Fibroblast of lung (primary cell): ENCODE results near the gene KRTAP9-4.

Experiments used
- EZH2 ChIP-seq: IDR thresholded peaks from 2 replicates; pipeline ENCODE4 v1.5.1; 2012; ENCODE audit warnings: low read length, control low read depth, mild to moderate bottlenecking; ENCODE audit errors: missing control alignments
- TF ChIP-seq, protein P1 (sequence below), 2 donors: IDR thresholded peaks in 1 of 2; conservative IDR thresholded peaks in 1 of 2; 1 replicate in 1 of 2; 2 replicates in 1 of 2; pipeline ENCODE4 v1.5.1; 2011 to 2012; ENCODE audit warnings: low read length in 2 of 2, control low read depth in 1 of 2, inconsistent platforms in 1 of 2, low read depth in 1 of 2, mild to moderate bottlenecking in 1 of 2

DNA sequence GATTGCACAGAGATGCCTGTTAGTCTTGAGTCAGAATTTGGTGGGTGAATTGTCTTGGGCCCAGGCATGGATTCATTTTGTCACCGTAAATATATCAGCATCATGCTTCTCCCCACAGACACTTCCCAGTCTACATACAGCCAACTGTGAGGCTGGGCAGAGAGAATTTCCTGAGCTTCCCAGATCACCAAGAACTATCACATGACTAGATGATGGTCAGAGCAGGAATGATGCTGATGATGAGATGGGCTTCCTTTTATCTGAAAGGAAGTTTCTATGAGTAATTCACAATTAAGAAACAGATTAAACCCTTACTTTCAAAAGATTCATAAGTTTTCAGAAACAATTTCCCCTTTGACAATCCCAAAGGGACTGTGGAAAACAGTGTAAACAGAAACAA lies 5.4 kb downstream of the KRTAP9-4 start:
- TF ChIP-seq, protein P1, sequence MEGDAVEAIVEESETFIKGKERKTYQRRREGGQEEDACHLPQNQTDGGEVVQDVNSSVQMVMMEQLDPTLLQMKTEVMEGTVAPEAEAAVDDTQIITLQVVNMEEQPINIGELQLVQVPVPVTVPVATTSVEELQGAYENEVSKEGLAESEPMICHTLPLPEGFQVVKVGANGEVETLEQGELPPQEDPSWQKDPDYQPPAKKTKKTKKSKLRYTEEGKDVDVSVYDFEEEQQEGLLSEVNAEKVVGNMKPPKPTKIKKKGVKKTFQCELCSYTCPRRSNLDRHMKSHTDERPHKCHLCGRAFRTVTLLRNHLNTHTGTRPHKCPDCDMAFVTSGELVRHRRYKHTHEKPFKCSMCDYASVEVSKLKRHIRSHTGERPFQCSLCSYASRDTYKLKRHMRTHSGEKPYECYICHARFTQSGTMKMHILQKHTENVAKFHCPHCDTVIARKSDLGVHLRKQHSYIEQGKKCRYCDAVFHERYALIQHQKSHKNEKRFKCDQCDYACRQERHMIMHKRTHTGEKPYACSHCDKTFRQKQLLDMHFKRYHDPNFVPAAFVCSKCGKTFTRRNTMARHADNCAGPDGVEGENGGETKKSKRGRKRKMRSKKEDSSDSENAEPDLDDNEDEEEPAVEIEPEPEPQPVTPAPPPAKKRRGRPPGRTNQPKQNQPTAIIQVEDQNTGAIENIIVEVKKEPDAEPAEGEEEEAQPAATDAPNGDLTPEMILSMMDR (conservative IDR thresholded peaks at IDR 0.05 in 1 of 2, IDR thresholded peaks at IDR 0.05 in 1 of 2; ENCODE audit: low read depth in 1 of 2, low read length in 2 of 2) = no peak
- TF ChIP-seq EZH2 = no peak
